Activated CD8-positive, alpha-beta memory T cell treated with anti-CD3 and anti-CD28 coated beads, Interleukin-2, amount 50 U/mL, for 48 hours (primary cell): Measurements from ENCODE around the gene ITGAL.

Experiments used
- DNase-seq: peaks from one replicate; pipeline ENCODE4 v3.0.0-alpha.2; 2020

Gene ITGAL

GRCh38 chr16:30552956-30553355 is 80.4 kb downstream of the ITGAL start:
- no peak for DNase-seq

GRCh38 chr16:30553393-30553899 is 80.9 kb downstream of the ITGAL start:
- DNase-seq: no peak

- no peak for DNase-seq
Observed at GRCh38 chr16:30554557-30555314, 82.2 kb downstream of the ITGAL start.

GRCh38 chr16:30555315-30556124 is 83.0 kb downstream of the ITGAL start:
- no peak for DNase-seq

- DNase-seq: no peak
Observed at GRCh38 chr16:30556125-30556473, 83.6 kb downstream of the ITGAL start.

- DNase-seq: no peak
Observed at GRCh38 chr16:30557707-30557956, 85.1 kb downstream of the ITGAL start.

- DNase-seq: peak; percentile 95
Observed at GRCh38 chr16:30557957-30558788, 85.6 kb downstream of the ITGAL start, which contains the start of gene ZNF764. TSS of gene ZNF764 (minus strand) at chr16:30558374. CDS start at chr16:30558182, 192 bp downstream.

GRCh38 chr16:30558789-30559377 is 86.3 kb downstream of the ITGAL start:
- DNase-seq: no peak

- DNase-seq: no peak
Observed at GRCh38 chr16:30559690-30560089, 87.1 kb downstream of the ITGAL start.

- peak; percentile 65 for DNase-seq
Observed at GRCh38 chr16:30561089-30561816, 88.7 kb downstream of the ITGAL start.

- no peak for DNase-seq
Observed at GRCh38 chr16:30562021-30562420, 89.5 kb downstream of the ITGAL start.

GRCh38 chr16:30565526-30565925 is 93.0 kb downstream of the ITGAL start:
- no peak for DNase-seq

- no peak for DNase-seq
Observed at GRCh38 chr16:30565984-30566383, 93.4 kb downstream of the ITGAL start.

- DNase-seq: no peak
Observed at GRCh38 chr16:30566531-30566930, 94.0 kb downstream of the ITGAL start.

- DNase-seq: peak; percentile 73
Observed at GRCh38 chr16:30567160-30567990, 94.8 kb downstream of the ITGAL start.

- no peak for DNase-seq
Observed at GRCh38 chr16:30567991-30568638, 95.6 kb downstream of the ITGAL start.

GRCh38 chr16:30569281-30569680 is 96.7 kb downstream of the ITGAL start:
- no peak for DNase-seq

- DNase-seq: no peak
Observed at GRCh38 chr16:30569746-30570635, 97.4 kb downstream of the ITGAL start.

- no peak for DNase-seq
Observed at GRCh38 chr16:30570636-30571444, 98.3 kb downstream of the ITGAL start.
